H1 (cell line): ENCODE data around the gene SMIM9. TPM values are rescaled to one million over a fixed set of nuclear protein-coding genes. Genes with fewer than 3 reads are reported as not detected.

Experiments
- HDAC6 ChIP-seq: IDR thresholded peaks from one replicate; pipeline ENCODE4 v1.7.1; 2012; ENCODE audit warnings: low read depth, mild to moderate bottlenecking, inconsistent platforms, low read length, moderate library complexity
- NRF1 ChIP-seq: IDR thresholded peaks from 2 replicates; pipeline ENCODE4 v1.6.1; 2011; ENCODE audit warnings: mild to moderate bottlenecking, low read depth, low read length, improper control_type of control experiment
- PHF8 ChIP-seq: fragments of 200-600 bp; sonication (generic); conservative IDR thresholded peaks from 2 replicates; pipeline ENCODE4 v1.7.1; 2012; ENCODE audit warnings: low read depth, mild to moderate bottlenecking, inconsistent platforms, low read length, moderate library complexity
- SIN3A ChIP-seq, 2 experiments: IDR thresholded peaks in 1 of 2; conservative IDR thresholded peaks in 1 of 2; 2 replicates each; pipeline ENCODE4 v1.6.1; 2011 to 2012; ENCODE audit warnings: low read length in 2 of 2, improper control_type of control experiment in 1 of 2, low read depth in 1 of 2, mild to moderate bottlenecking in 1 of 2
- SP4 ChIP-seq: IDR thresholded peaks from 2 replicates; pipeline ENCODE4 v1.6.1; 2012; ENCODE audit warnings: low read length, inconsistent platforms
- TAF7 ChIP-seq: optimal IDR thresholded peaks from 2 replicates; pipeline ENCODE3; 2011; ENCODE audit warnings: low read depth, mild to moderate bottlenecking, inconsistent platforms, low read length, moderate library complexity, borderline replicate concordance
- polyA plus RNA-seq, 7 experiments: library from polyadenylated mRNA; depleted of rRNA in 3 of 7; stranded (reverse) in 5 of 7; unstranded in 2 of 7; fragments of >200 nt in 5 of 7; fragments of 200-250 nt in 2 of 7; gene quantifications; 1 replicate in 5 of 7; 2 replicates in 1 of 7; 4 replicates in 1 of 7; pipeline versions ENCODE4 v1.2.1 to v1.2.3, GENCODE V29; 2011 to 2013; ENCODE audit warnings: missing spikeins in 2 of 7, mixed read lengths in 2 of 7
- total RNA-seq: library from RNA; stranded (reverse); fragmentation: NEBNext Ultra II Directional; extraction: Animal tissue kit (Norgen Biotek cat#: 25700); gene quantifications from 2 replicates; pipeline ENCODE4 v1.2.1, GENCODE V29; 2021

Gene SMIM9
- total and polyA plus RNA-seq, 2 of the 8 experiments (the other 6 are each of a cell fraction or from before 2014, with no cell fraction given): not detected

DNA sequence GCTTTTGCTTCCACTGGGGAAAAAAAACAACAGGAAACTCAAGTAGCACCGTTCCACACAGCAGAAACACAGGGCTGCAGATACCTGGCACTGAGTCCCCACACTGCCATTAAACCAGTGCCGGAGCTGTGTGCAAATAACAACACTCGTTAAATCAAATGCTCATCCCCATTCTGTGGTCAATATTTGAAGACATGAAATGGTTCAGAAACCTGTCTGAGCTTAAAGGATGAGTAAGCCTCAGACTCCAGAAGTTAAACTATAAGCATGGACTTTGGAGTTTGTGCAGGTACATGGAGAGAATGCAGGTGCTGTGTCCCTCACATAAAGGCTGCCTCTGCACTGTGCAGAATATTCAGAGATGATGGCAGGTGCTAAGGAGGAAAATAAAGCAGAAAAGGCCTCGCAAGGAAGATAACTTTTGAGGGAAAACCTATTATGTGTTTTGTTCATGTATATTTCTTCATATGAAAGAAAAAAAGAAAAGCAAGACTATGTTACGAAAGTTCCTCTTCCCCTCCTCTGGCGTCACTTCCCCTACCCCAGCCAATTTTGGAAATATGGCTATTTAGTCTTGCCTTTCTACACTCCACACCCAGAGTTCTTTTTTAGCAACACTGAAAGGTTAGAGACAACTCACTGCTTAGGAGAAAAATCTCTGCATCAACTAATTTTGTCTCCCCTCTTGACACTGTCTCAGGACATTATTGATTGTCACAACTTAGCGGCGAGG lies 33.8 kb downstream of the SMIM9 start (continued):
- TF ChIP-seq NRF1 (no peak), HDAC6 (no peak), SP4 (no peak), SIN3A (conservative IDR thresholded peaks at IDR 0.05 in 1 of 2, IDR thresholded peaks at IDR 0.05 in 1 of 2; ENCODE audit: low read depth in 1 of 2, low read length in 2 of 2) (no peak), PHF8 (no peak), TAF7 (no peak)
